MM.1S (cell line): ENCODE results near the gene TIMMDC1.

Experiments used
- DNase-seq: peaks from one replicate; pipeline ENCODE4 v3.0.0-alpha.2; 2015
- H2AFZ ChIP-seq: fragments of 300-600 bp; sonication (generic); 2 replicates; pipeline ENCODE4 v1.6.0; 2016; ENCODE audit warnings: antibody characterized with exemption, low read length
- H3F3A ChIP-seq: fragments of 300-600 bp; sonication (generic); 2 replicates; pipeline ENCODE4 v1.6.1; 2016; ENCODE audit warnings: mild to moderate bottlenecking, antibody characterized with exemption, low read length, moderate library complexity, mixed read lengths; ENCODE audit not compliant: insufficient read depth
- H3K27ac ChIP-seq: fragments of 300-600 bp; sonication (generic); 2 replicates; pipeline ENCODE4 v1.5.1; 2016; ENCODE audit warnings: mild to moderate bottlenecking, low read length
- H3K27me3 ChIP-seq: fragments of 300-600 bp; sonication (generic); replicated peaks from 2 replicates; pipeline ENCODE4 v1.6.0; 2016; ENCODE audit warnings: low read length; ENCODE audit not compliant: insufficient read depth
- H3K36me3 ChIP-seq: fragments of 300-600 bp; sonication (generic); replicated peaks from 2 replicates; pipeline ENCODE4 v1.6.1; 2016; ENCODE audit warnings: mild to moderate bottlenecking, low read length, mixed read lengths; ENCODE audit not compliant: insufficient read depth
- H3K4me1 ChIP-seq: fragments of 300-600 bp; sonication (generic); 2 replicates; pipeline ENCODE4 v1.6.1; 2016; ENCODE audit warnings: low read length, mixed read lengths
- H3K4me2 ChIP-seq: fragments of 300-600 bp; sonication (generic); 2 replicates; pipeline ENCODE4 v1.6.0; 2016; ENCODE audit warnings: low read depth, low read length
- H3K4me3 ChIP-seq: fragments of 300-600 bp; sonication (generic); 2 replicates; pipeline ENCODE4 v1.5.1; 2016; ENCODE audit warnings: low read length, mixed read lengths
- H3K79me2 ChIP-seq: fragments of 300-600 bp; sonication (generic); 2 replicates; pipeline ENCODE4 v1.6.1; 2016; ENCODE audit warnings: mixed run types, low read length, mixed read lengths
- H3K9ac ChIP-seq: fragments of 300-600 bp; sonication (generic); 2 replicates; pipeline ENCODE4 v1.6.1; 2016; ENCODE audit warnings: low read length, mixed read lengths
- H3K9me2 ChIP-seq: fragments of 300-600 bp; sonication (generic); replicated peaks from 2 replicates; pipeline ENCODE4 v1.6.1; 2016; ENCODE audit warnings: mild to moderate bottlenecking, low read length, mixed read lengths; ENCODE audit not compliant: insufficient read depth
- H3K9me3 ChIP-seq: fragments of 300-600 bp; sonication (generic); replicated peaks from 2 replicates; pipeline ENCODE4 v1.6.1; 2016; ENCODE audit warnings: mild to moderate bottlenecking, low read length, mixed read lengths; ENCODE audit not compliant: insufficient read depth
- H4K20me1 ChIP-seq: fragments of 300-600 bp; sonication (generic); 2 replicates; pipeline ENCODE4 v1.6.1; 2016; ENCODE audit warnings: mild to moderate bottlenecking, low read length, moderate library complexity, mixed read lengths; ENCODE audit not compliant: insufficient read depth
- CTCF ChIP-seq: fragments of 300-600 bp; sonication (generic); IDR thresholded peaks from 2 replicates; pipeline ENCODE4 v1.5.1; 2016; ENCODE audit warnings: antibody characterized with exemption, low read length, mixed read lengths
- EZH2 ChIP-seq: fragments of 300-600 bp; sonication (generic); optimal IDR thresholded peaks from 2 replicates; pipeline ENCODE3; 2017; ENCODE audit warnings: low read depth, mild to moderate bottlenecking, antibody characterized with exemption, low read length, mixed read lengths
- EZH2phosphoT487 ChIP-seq: fragments of 300-600 bp; sonication (generic); IDR thresholded peaks from 2 replicates; pipeline ENCODE4 v1.6.1; 2018; ENCODE audit warnings: antibody characterized with exemption, low read length

TIMMDC1 gene

DNA sequence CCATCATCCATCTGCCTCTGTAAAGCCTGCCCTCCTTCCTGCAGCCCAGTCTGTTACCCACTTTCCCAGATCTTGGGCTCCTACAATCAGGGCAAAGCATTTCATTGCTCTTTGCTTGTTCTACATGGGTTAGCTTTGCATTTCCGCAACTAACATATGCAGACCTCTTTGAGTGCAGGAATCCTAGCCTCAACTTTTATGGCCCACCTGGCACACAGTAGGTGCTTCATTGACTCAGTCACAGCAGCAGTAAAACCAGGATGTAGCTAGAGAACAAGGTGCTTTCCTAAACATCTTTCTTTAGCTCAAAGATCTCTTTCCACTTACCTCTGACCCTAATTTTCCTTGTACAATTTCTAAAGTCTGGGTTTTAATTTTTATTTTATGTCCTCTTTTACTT lies 57.6 kb downstream of the TIMMDC1 start:
- Histone ChIP-seq H3K4me3 (no peak overlapping the region), H3K4me2 (no peak overlapping the region), H3K9me2 (no peaks in the 10 kb centered on the region), H3K36me3 (no peaks in the 10 kb centered on the region), H3K27me3 (no peaks in the 10 kb centered on the region), H4K20me1 (no peaks in the 10 kb centered on the region), H3K79me2 (no peaks in the 10 kb centered on the region), H3K9ac (no peak overlapping the region), H3K27ac (no peak overlapping the region), H2AFZ (no peak overlapping the region), H3F3A (no peaks in the 10 kb centered on the region), H3K9me3 (no peaks in the 10 kb centered on the region), H3K4me1 (no peaks in the 10 kb centered on the region)
- no peak for DNase-seq
- no peak for TF ChIP-seq EZH2
- TF ChIP-seq CTCF = no peak
- TF ChIP-seq EZH2phosphoT487 = no peak

- Histone ChIP-seq H3K4me3 (no peak overlapping the region), H3K27me3 (no peaks in the 10 kb centered on the region), H3K9me3 (no peaks in the 10 kb centered on the region), H4K20me1 (no peaks in the 10 kb centered on the region), H3K4me1 (peaks cover 2% of the 10 kb centered on the region), H3F3A (no peaks in the 10 kb centered on the region), H3K27ac (no peak overlapping the region), H3K9me2 (no peaks in the 10 kb centered on the region), H2AFZ (no peak overlapping the region), H3K79me2 (no peaks in the 10 kb centered on the region), H3K9ac (no peak overlapping the region), H3K36me3 (no peaks in the 10 kb centered on the region), H3K4me2 (no peak overlapping the region)
- no peak for DNase-seq
- TF ChIP-seq EZH2 (no peak), EZH2phosphoT487 (no peak), CTCF (no peak)
These were observed 59.0 kb downstream of the TIMMDC1 start for GRCh38 chr3:119557192-119557876.

- Histone ChIP-seq H3K9ac (no peak overlapping the region), H3K4me3 (no peak overlapping the region), H3K36me3 (no peaks in the 10 kb centered on the region), H3K79me2 (no peaks in the 10 kb centered on the region), H3K27ac (no peak overlapping the region), H2AFZ (no peak overlapping the region), H3K4me1 (peaks cover 7% of the 10 kb centered on the region), H3K4me2 (no peak overlapping the region), H3K27me3 (no peaks in the 10 kb centered on the region), H3F3A (no peaks in the 10 kb centered on the region), H3K9me3 (no peaks in the 10 kb centered on the region), H3K9me2 (no peaks in the 10 kb centered on the region), H4K20me1 (no peaks in the 10 kb centered on the region)
- no peak for DNase-seq
- TF ChIP-seq EZH2 (no peak), EZH2phosphoT487 (no peak), CTCF (no peak)
These were observed 59.5 kb downstream of the TIMMDC1 start for GRCh38 chr3:119557877-119558269.
